ENCODE data around the gene BAG1.

DNA sequence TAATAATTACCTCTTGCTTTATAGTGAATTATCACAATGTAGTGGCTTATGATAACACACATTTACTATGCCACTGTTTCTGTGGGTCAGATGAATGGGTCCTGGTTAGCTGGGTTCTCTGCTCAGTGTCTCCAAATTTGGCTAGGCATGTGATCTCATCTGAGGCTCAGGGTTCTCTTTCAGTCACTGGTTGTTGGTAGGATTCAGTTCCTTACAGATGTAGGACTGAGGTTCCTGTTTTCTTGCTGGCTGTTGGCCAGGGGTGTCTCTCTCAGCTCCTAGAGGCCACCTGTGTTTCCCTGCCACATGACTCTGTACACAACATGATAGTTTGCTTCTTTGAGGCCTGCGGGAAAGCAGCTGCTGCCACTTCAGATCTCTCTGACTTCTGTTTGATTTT is 32.9 kb upstream of the BAG1 start:
- TF ChIP-seq, protein P1, sequence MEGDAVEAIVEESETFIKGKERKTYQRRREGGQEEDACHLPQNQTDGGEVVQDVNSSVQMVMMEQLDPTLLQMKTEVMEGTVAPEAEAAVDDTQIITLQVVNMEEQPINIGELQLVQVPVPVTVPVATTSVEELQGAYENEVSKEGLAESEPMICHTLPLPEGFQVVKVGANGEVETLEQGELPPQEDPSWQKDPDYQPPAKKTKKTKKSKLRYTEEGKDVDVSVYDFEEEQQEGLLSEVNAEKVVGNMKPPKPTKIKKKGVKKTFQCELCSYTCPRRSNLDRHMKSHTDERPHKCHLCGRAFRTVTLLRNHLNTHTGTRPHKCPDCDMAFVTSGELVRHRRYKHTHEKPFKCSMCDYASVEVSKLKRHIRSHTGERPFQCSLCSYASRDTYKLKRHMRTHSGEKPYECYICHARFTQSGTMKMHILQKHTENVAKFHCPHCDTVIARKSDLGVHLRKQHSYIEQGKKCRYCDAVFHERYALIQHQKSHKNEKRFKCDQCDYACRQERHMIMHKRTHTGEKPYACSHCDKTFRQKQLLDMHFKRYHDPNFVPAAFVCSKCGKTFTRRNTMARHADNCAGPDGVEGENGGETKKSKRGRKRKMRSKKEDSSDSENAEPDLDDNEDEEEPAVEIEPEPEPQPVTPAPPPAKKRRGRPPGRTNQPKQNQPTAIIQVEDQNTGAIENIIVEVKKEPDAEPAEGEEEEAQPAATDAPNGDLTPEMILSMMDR (IDR thresholded peaks at IDR 0.05; ENCODE audit: insufficient read depth, low read length) = no peak
- TF ChIP-seq GABPA (IDR thresholded peaks at IDR 0.05; ENCODE audit: low read depth) (no peak), SPI1 (IDR thresholded peaks at IDR 0.05; ENCODE audit: borderline replicate concordance, low read depth) (peak; percentile 93)

All from HL-60 (cell line).